Stimulated activated CD4-positive, alpha-beta T cell treated with anti-CD3 and anti-CD28 coated beads, Interleukin-4, amount 100 ng/mL, for 4 hours (primary cell): Measurements from ENCODE around the gene TMEM150C.
"Not testable (repeated sequence)": the region's sequence is repeated elsewhere in the genome, so short reads cannot be mapped to it uniquely, and the experiment has no call there.

Experiments used
- DNase-seq, 2 experiments: peaks; one replicate each; pipeline ENCODE4 v3.0.0-alpha.2; 2020

TMEM150C gene

GRCh38 chr4:82510216-82510615, 51.6 kb downstream of the TMEM150C start:
- DNase-seq = no peak

- no peak for DNase-seq
Measured at GRCh38 chr4:82508806-82509428, 52.9 kb downstream of the TMEM150C start.

GRCh38 chr4:82508011-82508410, 53.8 kb downstream of the TMEM150C start:
- DNase-seq = no peak

- no peak for DNase-seq
Measured at GRCh38 chr4:82501154-82501442, 60.7 kb downstream of the TMEM150C start.

GRCh38 chr4:82500435-82501153, 61.2 kb downstream of the TMEM150C start:
- DNase-seq = no peak

GRCh38 chr4:82499738-82500434, 61.9 kb downstream of the TMEM150C start:
- DNase-seq = no peak

GRCh38 chr4:82496349-82496748, 65.4 kb downstream of the TMEM150C start:
- no peak for DNase-seq

GRCh38 chr4:82495666-82496065, 66.1 kb downstream of the TMEM150C start:
- no peak for DNase-seq

- no peak for DNase-seq
Measured at GRCh38 chr4:82493721-82494425, 67.9 kb downstream of the TMEM150C start.

GRCh38 chr4:82491251-82491960, 70.4 kb downstream of the TMEM150C start:
- DNase-seq = no peak

GRCh38 chr4:82489987-82490386, 71.8 kb downstream of the TMEM150C start:
- no peak for DNase-seq

GRCh38 chr4:82489076-82489475, 72.7 kb downstream of the TMEM150C start:
- DNase-seq = no peak

GRCh38 chr4:82484996-82485783, 76.6 kb downstream of the TMEM150C start:
- no peak for DNase-seq

- no peak for DNase-seq
Measured at GRCh38 chr4:82482387-82482786, 79.4 kb downstream of the TMEM150C start.

GRCh38 chr4:82481506-82481840, 80.3 kb downstream of the TMEM150C start:
- DNase-seq = no peak

GRCh38 chr4:82480771-82481505, 80.8 kb downstream of the TMEM150C start:
- DNase-seq = no peak

- no peak for DNase-seq
Measured at GRCh38 chr4:82479562-82479961, 82.2 kb downstream of the TMEM150C start.

- DNase-seq = not testable (repeated sequence)
Measured at GRCh38 chr4:82477469-82477868, 84.3 kb downstream of the TMEM150C start.

GRCh38 chr4:82475931-82476330, 85.9 kb downstream of the TMEM150C start:
- not testable (repeated sequence) for DNase-seq

GRCh38 chr4:82473621-82474164, 88.1 kb downstream of the TMEM150C start:
- DNase-seq = no peak

- not testable (repeated sequence) for DNase-seq
Measured at GRCh38 chr4:82473080-82473479, 88.7 kb downstream of the TMEM150C start.
